NCI-H2029 (cell line): Measurements from ENCODE around the gene SFXN5.

ENCODE experiments used
- DNase-seq: peaks from one replicate; lab custom pipeline; 2025; lab: John Stamatoyannopoulos, UW

Gene SFXN5

GRCh38 chr2:72975017-72975416, 96.5 kb downstream of the SFXN5 start:
- DNase-seq: no peak

DNA sequence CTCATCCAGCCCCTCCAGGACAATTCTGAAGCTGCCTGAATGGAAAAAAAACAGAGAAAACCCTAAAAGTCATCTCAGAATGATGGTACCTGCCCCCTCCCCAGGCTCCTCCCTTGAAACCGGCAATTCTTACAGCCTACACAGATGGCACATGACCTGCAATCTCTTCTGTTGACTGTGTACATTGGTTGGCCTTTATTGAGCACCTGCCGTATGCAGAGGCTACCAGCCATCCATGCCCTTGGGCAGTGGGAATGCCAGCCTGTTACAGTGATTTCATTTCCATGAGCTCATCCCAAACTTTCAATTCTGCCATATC, 97.1 kb downstream of the SFXN5 start:
- no peak for DNase-seq

GRCh38 chr2:72973566-72974435, 97.7 kb downstream of the SFXN5 start:
- peak; percentile 38 for DNase-seq

GRCh38 chr2:72973137-72973535, 98.4 kb downstream of the SFXN5 start:
- DNase-seq: no peak

DNA sequence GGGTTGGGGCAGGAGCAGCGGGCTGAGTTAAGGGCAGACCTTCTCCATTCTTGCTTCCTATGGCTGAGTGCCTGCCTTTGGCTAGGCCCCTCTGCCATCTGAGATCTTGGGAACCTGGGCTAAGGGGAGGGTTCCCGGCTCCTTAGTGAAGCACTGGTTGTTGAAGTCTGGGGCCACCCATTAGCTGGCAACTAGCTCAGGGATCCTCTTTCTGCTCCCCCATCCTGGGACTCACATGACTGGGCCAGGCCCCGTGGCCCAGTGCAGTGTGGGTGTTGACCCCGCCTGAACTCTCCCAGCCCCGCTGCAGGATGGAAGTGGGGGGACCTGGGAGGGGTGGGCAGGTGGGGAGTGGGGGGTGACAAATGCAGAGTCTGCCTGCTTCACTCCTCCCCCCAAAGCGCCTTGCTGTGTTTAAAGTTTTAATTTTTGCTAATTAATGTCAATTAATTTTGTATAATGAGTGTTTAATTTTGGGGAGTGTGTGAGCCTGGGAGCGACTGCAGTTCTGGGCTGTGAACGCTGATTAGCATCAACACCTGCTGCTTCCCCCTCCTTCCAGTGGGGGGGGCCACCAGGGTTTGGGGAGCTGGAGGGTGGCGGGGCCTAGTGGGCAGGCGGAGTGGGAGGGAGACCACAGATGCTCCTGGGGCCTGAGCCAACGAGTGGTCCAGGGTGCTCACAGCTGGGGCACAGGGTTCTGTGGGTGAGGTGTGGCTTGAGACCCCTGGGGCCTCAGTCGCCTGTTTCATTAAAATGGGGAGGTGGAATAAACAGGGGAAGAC, 99.0 kb downstream of the SFXN5 start:
- DNase-seq: no peak

- no peak for DNase-seq
Measured at GRCh38 chr2:72971036-72971435, 100.5 kb downstream of the SFXN5 start.

DNA sequence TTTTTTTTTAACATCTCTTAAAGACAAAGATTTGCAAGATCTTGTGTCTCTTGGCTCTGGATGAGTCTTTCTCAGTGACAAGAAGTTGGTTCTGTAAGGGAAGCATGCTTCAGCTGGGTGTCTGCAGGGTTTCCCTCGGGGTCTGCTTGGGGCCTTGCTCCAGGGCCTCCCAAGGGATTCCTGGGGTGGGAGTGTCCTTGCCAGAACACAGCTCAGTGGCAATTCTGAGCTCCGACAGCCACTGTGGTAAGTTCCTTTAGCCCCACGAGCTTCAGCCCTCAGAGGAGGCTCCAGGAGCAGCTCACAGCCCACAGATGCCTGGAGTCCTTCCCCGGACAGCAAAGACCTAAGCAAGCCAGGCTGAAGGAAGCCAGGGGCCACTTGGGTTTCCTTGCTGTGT, 101.8 kb downstream of the SFXN5 start:
- no peak for DNase-seq

- no peak for DNase-seq
Measured at GRCh38 chr2:72968286-72968685, 103.2 kb downstream of the SFXN5 start.

- DNase-seq: no peak
Measured at GRCh38 chr2:72965770-72966450, 105.6 kb downstream of the SFXN5 start.

DNA sequence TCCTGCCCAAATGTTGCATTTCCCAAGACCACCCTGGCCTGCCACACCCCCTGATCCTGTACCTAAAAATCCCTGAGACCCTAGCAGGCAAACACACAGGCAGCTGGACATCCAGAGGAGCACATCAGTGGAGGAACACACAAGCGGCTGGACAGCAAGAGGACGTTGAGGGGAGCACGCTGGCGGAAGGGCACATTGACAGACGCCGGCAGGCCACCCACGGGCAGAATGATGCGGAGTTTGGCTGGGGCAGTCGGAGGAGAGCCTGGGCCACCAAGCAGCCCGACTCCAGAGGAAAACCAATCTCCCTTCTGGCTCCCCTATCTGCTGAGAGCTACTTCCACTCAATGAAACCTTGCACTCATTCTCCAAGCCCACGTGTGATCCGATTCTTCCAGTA, 106.5 kb downstream of the SFXN5 start:
- no peak for DNase-seq

GRCh38 chr2:72964146-72964525, 107.4 kb downstream of the SFXN5 start:
- DNase-seq: no peak

DNA sequence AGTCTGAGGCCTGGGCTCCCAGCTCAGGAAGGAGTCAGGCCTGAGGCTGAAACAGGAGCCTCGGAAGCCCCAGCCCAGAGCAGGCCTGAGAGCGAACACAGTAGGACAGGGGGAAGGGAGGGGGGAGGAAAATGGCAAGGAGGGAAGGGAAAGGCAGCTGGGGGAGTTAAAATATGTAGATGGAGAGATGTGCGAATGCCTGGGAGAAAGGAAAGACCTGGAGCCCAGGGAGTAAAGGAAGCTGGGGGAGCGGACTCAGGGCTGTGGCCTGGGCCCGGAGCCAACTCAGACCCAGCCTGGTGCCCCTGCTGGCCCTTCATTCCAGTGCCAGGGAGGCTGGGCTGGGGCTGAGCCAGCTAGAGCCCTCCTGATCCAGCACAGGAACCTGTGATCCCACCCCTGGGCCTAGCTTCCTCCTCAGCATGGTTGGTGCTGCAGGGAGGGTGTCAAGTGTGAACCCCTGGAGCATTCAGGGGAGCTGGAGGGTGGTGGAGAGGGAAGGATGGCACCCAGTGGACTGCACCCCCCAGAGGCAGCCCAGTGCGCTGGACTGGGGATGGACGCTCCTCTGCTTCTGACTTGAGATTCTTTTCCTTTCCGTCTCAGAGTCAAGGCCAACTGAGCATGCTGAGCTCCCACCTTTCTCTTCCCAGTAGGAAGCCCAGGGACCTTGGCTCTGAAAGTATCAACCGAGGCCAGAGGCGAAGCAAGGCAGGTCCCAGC, 107.9 kb downstream of the SFXN5 start:
- DNase-seq: no peak

- no peak for DNase-seq
Measured at GRCh38 chr2:72962911-72963310, 108.6 kb downstream of the SFXN5 start.

DNA sequence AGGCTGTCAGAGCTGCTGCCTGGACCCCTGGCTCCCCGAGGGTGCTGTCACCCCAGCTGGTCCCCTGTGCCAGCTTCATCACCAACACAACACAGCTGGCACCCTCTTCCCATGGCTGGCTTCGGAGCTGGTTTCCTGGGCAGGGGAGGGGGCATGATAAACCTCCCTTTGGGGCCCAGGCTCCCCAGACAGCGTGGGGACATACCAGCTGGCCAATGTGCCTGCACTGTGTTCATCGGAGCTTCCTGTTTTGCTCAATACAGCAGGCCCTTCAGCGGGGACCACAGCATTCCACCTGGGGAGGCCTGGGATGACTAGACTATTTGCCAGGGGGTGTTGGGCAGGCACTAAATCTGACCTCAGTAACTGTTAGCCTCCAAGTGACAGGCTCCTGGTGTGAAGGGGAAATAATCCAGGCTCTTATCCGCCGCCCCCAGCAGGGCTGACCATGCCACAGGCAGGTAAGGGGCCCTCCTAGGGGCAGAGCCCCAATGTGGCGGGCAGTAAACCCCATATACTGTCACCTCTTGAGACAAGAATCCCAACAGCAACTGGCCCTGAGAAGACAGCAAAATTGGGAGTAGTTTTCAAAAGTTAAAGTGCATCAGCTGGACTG, 109.6 kb downstream of the SFXN5 start:
- DNase-seq: no peak

DNA sequence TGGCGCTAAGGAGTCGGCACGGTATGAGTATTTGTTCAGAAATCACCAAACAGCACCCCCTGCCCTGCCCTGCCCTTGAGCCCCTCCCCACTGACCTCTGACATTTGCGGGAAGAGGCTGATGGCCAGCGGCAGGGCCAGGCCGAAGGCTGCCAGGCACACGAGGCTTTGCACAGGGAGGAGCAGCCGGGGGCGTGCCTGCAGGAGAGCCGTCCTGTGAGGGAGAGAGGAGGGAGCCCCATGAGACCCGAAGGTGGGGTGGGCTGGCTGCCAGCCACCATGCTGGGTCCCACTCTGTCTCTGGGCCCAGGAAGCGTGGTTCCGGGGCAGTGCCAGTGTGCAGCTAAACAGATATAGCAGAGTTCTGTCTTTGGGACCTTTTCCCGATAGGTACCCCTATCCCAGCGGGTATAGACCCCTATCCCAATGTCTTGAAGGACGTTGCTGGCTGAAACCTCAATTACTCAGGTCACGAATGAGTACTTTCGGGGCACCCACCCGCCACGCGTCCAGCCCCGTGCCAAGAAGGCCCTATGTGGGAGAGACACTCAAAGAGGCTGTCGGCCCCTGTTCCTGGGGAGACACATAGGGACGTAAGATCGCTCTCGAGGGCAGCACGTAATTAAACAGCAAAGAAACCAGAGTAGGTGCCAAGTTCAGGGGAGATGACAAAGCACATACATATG, 110.3 kb downstream of the SFXN5 start:
- no peak for DNase-seq

- DNase-seq: no peak
Measured at GRCh38 chr2:72959995-72960981, 111.2 kb downstream of the SFXN5 start.

- DNase-seq: no peak
Measured at GRCh38 chr2:72959554-72959953, 112.0 kb downstream of the SFXN5 start.

GRCh38 chr2:72958542-72959385, 112.7 kb downstream of the SFXN5 start:
- DNase-seq: no peak

- DNase-seq: no peak
Measured at GRCh38 chr2:72956936-72957335, 114.6 kb downstream of the SFXN5 start.
